DMS53 treated with DMSO at 0.1 percent for 48 hours (cell line): Measurements from ENCODE around the gene WDR64.
"Not testable (repeated sequence)": the region's sequence is repeated elsewhere in the genome, so short reads cannot be mapped to it uniquely, and the experiment has no call there.

Experiments
- DNase-seq: peaks from one replicate; lab custom pipeline; 2025; ENCODE audit not compliant: unreplicated experiment; lab: John Stamatoyannopoulos, UW

WDR64 gene

GRCh38 chr1:241787691-241788090 is 135.6 kb downstream of the WDR64 start:
- no peak for DNase-seq

DNA sequence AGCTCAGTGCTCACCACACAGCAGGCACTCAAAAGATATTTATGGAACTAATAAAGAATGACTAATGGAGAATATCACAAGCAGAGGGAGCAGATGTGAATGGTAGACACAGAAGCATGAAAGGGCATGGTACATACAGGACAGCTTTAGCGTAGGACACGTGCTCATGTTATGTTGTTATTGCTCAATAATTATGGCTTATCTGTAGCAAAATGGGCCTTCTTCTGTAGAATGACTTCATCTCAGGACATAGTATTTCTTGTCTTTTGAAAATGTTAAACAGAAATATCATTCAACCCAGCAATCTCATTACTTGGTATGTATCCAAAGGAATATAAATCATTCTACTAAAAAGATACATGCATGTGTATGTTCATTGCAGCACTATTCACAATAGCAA is 137.0 kb downstream of the WDR64 start:
- DNase-seq, result no peak

- no peak for DNase-seq
These were observed 147.3 kb downstream of the WDR64 start for GRCh38 chr1:241799416-241799815.

GRCh38 chr1:241800640-241801039 is 148.6 kb downstream of the WDR64 start:
- no peak for DNase-seq

DNA sequence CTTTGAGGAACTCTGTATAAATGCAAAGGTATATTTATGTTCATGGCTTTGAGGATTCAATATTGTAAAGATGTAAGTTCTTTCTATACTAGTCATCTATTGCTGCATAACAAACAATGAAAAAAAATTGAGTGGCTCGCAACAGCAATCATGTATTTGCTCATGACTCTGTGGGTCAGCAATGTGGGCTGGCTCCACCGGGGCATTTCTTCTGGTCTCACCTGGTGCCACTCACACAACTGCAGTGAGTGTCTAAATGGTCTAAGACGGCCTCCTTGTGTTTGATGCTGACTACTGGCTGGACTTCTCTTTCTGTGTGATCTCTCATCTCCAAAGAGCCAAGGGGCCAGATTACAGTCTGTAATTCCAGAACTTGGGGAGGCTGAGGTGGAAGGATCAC is 150.8 kb downstream of the WDR64 start:
- no peak for DNase-seq

GRCh38 chr1:241804706-241805105 is 152.6 kb downstream of the WDR64 start:
- not testable (repeated sequence) for DNase-seq

- no peak for DNase-seq
These were observed 156.2 kb downstream of the WDR64 start for GRCh38 chr1:241808265-241808664.

- DNase-seq, result no peak
These were observed 158.8 kb downstream of the WDR64 start for GRCh38 chr1:241810769-241811405.

DNA sequence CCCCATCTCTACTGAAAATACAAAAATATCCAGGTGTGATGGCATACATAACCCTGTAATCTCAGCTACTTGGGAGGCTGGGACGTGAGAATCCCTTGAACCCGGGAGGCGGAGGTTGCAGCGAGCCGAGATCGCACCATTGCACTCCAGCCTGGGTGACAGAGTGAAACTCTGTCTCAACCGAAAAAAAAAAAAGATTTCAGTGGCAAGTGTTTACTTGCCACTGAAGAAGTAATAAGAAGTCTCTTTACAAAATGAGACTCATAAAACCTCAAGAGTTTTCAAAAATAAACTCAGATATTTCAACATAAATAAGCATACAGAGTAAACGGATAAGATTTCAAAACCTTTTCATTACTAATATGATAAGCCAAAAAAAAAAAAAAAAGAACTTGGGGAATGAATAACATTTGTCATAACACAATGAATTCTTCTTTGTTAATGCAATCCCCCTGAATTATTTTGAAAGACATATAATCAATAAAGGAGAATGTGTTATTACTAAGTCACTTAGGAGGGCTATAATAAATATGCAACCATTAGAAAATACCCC is 161.8 kb downstream of the WDR64 start:
- DNase-seq, result no peak

DNA sequence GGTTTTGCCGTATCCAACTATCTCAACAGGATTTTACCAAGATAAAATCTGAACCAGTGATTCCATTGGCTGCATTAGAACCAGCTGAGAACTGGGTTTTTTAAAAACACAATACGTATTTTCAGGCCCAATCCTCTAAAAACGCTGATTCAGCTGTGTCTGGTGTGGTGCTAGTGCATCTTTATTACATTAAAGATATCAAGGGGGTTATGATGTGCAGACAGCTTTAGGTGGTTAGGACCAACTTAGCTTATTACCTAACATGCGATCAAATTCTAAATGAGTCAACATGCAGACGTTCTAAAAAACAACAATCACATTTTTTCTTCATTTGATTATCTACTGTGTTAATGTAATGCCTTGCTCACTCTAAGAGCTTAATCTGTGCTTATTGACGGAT is 163.9 kb downstream of the WDR64 start:
- DNase-seq, result no peak

GRCh38 chr1:241817331-241817792 is 165.3 kb downstream of the WDR64 start:
- DNase-seq, result no peak

DNA sequence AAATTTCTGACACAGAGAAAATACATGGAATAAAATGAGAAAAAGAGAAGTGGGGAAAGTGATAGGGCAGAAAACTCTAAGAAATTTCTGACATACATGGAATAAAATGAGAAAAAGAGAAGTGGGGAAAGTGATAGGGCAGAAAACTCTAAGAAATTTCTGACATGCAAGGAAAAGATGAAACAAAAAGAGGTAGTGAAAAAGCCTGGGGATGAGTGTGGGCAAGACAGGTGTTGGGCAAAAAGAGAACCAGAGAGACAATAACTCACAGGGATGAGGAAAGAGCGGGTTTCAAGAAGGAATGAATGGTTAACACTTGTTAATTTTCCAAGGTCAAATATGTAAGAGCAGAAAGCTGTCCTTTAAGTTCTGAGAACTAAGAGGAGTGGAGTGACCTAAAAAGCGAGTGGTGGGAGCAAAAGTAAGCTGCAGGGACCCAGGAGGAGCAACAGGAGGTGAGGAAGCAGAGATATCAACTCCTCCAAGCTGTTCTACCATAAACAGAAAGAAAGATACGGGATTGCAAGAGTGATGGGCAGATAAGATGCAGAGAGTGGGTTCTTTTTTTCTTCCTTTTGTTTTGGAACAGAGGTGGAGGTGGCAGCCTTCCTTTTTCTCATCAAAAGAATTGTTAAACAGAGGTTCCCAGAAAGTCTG is 166.0 kb downstream of the WDR64 start:
- no peak for DNase-seq

DNA sequence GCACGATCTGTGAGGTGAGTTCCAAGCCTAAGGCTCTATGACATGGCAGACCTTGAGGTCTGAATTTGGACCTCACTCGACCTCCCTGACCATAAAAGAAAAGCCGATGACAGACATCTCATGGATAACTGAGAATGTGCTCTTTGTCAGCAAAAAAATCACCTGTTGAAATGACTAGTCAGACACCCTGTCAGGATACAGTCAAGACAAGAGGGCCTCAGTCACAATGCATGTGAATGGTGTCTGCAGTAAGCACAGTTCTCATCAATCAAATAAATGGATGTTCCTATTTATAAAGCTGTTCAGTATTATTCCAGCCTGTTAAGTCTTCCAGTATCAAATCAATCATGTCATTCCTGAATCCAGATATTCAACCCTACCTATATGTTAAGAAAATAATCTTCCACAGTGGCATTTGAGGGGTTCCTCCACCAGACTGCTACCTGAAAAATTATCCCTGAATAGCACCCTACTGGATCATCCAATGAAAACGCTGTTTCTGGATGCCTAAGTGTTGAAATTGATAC is 167.3 kb downstream of the WDR64 start:
- no peak for DNase-seq

- no peak for DNase-seq
These were observed 169.3 kb downstream of the WDR64 start for GRCh38 chr1:241821363-241821762.

DNA sequence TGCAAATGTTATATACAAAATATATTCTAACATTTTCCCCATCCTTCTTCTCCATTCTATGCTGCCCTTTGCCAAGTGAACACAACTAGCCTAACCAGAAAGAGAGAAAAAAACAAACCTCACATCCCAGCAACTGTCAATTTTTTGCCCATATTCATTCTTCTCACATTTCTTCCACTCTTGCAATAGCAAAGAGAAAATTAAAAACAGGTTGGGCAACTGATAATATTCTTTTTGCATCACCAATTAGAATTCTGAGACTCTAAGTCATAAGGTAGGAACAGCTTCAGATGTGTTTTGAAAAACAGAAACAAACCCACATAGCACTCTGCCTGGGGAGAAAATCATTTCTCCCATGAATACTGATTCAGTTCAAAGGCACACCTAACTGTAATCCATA is 170.8 kb downstream of the WDR64 start:
- DNase-seq, result no peak

DNA sequence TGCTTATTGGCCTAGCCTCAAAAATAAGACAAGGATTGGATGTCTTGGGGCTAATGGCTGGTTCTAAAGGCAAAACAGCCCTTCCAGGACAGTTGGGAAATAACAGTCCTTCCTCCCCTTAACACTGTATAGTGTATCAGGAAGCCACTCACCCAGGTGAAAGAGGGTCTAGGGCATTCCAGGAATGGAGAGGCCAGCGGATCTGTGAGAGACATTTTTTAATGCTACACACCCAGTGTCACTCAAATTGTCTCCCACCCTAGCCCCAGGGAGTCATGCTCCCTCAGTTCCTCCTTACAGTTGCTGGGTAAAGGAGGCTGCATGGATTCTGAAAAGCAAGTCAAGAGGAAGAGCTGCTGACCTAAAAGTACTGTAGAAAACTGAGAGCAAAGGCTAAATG is 171.8 kb downstream of the WDR64 start:
- DNase-seq, result no peak

GRCh38 chr1:241825581-241825980 is 173.5 kb downstream of the WDR64 start:
- no peak for DNase-seq

DNA sequence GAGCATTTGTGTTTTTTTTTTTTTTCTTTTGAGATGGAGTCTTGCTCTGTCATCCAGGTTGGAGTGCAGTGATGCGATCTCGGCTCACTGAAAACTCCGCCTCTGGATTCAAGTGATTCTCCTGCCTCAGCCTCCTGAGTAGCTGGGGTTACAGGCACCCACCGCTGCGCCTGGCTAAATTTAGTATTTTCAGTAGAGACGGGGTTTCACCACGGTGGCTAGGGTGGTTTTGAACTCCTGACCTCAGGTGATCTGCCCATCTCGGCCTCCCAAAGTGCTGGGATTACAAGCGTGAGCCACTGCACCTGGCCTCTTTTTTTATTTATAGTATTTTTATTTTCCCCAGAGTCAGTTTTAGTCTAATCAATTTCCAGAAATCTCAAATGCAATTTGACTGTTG is 174.5 kb downstream of the WDR64 start:
- not testable (repeated sequence) for DNase-seq

DNA sequence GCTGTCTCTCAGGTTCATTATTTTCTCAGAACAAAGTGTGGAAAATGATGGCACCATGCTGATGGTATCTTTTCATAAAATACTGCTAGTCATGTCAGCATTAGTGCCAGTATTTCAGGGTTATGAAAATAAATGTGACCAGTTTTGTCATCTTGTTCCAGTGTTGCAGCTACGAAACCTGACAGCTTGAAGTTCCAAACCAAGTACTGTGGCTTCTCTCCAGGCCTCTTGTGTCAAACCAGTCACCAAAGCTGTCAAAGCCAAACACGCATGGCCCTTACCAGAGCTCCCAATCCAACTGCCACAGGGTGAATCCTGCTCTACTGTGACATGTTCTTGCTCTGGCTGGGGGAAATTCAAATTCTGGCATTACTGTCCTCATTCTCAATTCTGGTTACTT is 175.2 kb downstream of the WDR64 start:
- no peak for DNase-seq

DNA sequence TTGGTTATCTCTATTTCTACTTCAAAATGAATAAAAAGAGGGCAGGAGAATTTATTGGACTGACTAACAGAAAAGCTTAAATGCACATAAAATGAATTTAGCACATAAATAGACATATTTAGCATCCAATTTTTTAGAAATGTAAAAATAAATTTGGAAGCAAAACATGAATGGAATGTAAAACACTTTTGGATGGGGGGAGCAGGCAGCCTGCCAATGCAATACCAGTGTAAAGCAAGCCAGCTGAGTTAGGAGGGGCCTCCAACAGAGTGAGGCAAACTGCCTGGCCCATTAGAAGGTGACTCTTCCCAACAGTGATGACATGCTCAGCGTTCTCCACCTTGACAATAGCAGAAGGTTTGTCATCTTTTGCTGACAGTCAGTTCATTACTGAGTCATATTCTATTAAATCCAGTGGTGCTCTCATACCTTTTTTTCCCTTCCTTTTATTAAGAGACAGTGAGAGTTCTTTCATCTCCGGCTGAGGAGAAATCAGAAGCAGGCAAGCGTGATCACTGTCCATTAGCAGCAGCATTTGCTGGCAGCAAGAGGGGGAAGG is 176.5 kb downstream of the WDR64 start:
- no peak for DNase-seq

- DNase-seq, result no peak
These were observed 177.4 kb downstream of the WDR64 start for GRCh38 chr1:241829468-241829867.
